HG02678 (cell line): ENCODE data around the gene CNIH1.
"Not testable (repeated sequence)": the region's sequence is repeated elsewhere in the genome, so short reads cannot be mapped to it uniquely, and the experiment has no call there.

Experiments used
- ATAC-seq: cut with Tn5 transposase; IDR thresholded peaks from one replicate; pipeline ENCODE4 v1.9.1; 2021; ENCODE audit warnings: mild to moderate bottlenecking, moderate library complexity; ENCODE audit not compliant: unreplicated experiment

CNIH1 gene

GRCh38 chr14:54387328-54387727, 53.8 kb downstream of the CNIH1 start:
- no peak for ATAC-seq

DNA sequence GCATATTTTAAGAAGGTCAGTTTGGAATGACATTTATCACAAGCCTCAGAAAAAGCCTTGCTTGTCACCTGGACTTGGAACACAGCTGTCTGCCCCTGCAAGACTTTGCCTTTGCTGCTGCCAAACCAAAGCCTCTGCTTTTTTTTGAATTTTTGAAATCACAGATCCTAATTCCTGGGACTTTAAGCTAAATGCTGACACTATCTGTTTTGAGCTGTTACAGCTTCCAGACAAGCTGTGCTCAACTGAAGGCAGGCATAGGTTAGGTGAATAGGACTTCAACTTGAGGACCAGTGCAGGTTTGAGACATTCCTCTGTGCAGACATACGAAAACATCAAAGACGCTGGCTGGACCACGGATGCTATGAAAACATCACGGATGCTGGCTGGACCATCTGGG, 55.6 kb downstream of the CNIH1 start:
- ATAC-seq, result no peak

DNA sequence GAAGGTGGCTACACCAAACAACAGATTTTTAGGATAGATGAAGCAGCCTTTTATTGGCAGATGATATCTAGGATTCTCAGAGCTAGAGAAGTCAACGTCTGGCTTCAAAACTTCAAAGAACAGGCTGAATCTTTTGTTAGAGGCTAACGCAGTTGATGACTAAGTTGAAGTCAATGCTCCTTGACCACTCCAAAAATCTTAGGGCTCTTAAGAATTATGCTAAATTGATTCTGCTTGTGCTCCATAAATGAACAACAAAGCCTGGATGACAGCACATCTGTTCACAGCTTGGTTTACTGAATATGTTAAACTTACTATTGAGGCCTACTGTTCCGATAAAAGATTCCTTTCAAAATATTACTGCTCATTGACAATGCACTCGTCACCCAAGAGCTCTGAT, 57.3 kb downstream of the CNIH1 start:
- ATAC-seq, result no peak

GRCh38 chr14:54381821-54382220, 59.4 kb downstream of the CNIH1 start:
- no peak for ATAC-seq

- not testable (repeated sequence) for ATAC-seq
Observed at GRCh38 chr14:54380558-54380957, 60.6 kb downstream of the CNIH1 start.

DNA sequence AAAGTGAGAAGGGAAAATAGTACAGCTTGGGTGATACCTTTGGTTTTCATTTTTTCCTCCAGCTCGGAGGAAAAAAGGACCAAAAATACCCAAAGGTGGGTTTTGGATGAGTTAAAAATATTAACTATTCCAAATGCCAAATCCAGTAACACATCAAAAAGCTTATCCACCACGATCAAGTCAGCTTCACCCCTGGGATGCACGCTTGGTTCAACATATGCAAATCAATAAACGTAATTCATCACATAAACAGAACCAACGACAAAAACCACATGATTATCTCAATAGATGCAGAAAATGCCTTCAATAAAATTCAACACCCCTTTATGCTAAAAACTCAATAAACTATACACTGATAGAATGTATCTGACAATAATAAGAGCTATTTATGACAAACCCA, 62.3 kb downstream of the CNIH1 start:
- ATAC-seq, result not testable (repeated sequence)

DNA sequence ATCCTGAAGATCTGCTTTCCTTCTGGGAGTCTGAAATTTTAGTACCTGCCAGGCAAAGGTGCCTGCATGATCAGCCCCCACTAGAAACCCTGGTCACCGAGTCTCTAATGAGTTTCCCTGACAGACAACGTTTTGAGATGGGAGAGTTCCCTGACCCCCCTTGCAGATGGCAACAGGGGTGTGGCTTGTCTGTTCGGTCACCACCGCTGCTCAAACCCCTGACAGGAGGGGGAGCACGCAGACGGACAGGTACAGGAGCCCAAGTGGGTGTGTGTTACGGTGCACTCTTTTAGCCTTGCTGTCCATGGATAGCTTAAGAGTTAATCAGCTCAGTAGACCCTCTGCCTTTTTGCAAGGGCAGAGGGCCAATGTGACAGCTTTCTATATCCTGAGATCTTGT, 63.7 kb downstream of the CNIH1 start:
- no peak for ATAC-seq

- no peak for ATAC-seq
Observed at GRCh38 chr14:54374117-54374884, 66.9 kb downstream of the CNIH1 start.
